ENCODE measurements around the gene ECEL1. TPM values are rescaled to one million over a fixed set of nuclear protein-coding genes. Genes with fewer than 3 reads are reported as not detected.

ECEL1 gene
- total and polyA plus RNA-seq, 7 donors = 0.32 to 1.8 (median 0.55) TPM

DNA sequence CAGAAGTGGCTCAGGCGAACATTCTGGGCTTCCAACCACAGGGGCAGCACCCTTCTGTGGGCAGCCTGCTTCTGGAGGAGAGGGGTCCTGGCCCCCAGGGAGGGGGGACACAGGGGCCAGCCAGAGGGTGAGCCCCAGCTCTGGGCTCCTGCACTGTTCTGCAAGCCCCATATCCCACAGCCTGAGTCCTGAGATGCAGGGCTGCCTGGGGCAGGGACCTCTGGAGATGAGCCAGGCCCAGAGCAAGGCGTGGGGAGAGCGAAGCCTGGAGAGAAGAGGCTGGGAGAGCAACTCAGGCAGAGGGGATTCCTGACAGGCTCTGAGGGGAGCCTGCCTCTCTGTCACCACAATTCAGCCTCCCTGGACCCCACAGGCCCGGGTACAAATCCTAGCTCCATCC, 19.1 kb upstream of the ECEL1 start:
- no peaks in the 10 kb centered on the region for H3K9me3 ChIP-seq
- H3K27me3 ChIP-seq (ENCODE audit: insufficient read depth in 3 of 3, low read length in 2 of 3) = no peaks in the 10 kb centered on the region
- H3K4me1 ChIP-seq = no peaks in the 10 kb centered on the region
- no peaks in the 10 kb centered on the region for H3K36me3 ChIP-seq (ENCODE audit: insufficient read depth in 1 of 2, low read depth in 1 of 2)
- 79 to 89% (median 83%) methylated on average over 4 of the region's 4 CpGs for WGBS, 3 donors
- no peak for DNase-seq
- TF ChIP-seq, protein P1, sequence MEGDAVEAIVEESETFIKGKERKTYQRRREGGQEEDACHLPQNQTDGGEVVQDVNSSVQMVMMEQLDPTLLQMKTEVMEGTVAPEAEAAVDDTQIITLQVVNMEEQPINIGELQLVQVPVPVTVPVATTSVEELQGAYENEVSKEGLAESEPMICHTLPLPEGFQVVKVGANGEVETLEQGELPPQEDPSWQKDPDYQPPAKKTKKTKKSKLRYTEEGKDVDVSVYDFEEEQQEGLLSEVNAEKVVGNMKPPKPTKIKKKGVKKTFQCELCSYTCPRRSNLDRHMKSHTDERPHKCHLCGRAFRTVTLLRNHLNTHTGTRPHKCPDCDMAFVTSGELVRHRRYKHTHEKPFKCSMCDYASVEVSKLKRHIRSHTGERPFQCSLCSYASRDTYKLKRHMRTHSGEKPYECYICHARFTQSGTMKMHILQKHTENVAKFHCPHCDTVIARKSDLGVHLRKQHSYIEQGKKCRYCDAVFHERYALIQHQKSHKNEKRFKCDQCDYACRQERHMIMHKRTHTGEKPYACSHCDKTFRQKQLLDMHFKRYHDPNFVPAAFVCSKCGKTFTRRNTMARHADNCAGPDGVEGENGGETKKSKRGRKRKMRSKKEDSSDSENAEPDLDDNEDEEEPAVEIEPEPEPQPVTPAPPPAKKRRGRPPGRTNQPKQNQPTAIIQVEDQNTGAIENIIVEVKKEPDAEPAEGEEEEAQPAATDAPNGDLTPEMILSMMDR (IDR thresholded peaks at IDR 0.05) = no peak
- no peak overlapping the region for H3K27ac ChIP-seq
- intact Hi-C loops (cut with DNase I) = no loop called here
- H3K4me3 ChIP-seq = no peak overlapping the region
- ATAC-seq = no peak

DNA sequence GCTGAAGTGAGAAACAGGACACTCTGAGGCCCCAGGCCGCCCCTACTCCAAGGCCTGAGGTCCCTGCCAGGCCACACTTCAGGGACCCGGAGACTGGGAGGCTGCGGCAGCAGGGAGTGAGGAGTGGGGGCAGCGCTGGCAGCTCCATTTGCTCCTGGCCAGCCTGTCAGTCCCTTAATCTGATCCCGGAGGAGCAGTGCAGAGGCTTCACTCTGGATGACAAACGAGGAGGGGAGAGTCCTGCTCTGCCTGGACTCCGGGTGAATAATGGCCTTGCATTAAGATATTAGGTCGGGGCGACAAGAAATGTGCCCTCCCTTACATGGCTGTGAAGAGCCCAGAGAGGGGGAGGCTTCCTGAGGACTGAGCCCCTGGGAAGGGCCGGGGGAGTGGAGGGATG, 18.2 kb upstream of the ECEL1 start:
- Histone ChIP-seq H3K4me3 (no peak overlapping the region), H3K36me3 (ENCODE audit: insufficient read depth in 1 of 2, low read depth in 1 of 2) (no peaks in the 10 kb centered on the region), H3K27me3 (ENCODE audit: insufficient read depth in 3 of 3, low read length in 2 of 3) (no peaks in the 10 kb centered on the region), H3K27ac (no peak overlapping the region), H3K9me3 (no peaks in the 10 kb centered on the region), H3K4me1 (no peaks in the 10 kb centered on the region)
- 56 to 66% (median 64%) methylated on average over 10 of the region's 10 CpGs for WGBS, 3 donors
- ATAC-seq = no peak
- no peak for DNase-seq
- TF ChIP-seq, protein P1 (IDR thresholded peaks at IDR 0.05) = no peak
- intact Hi-C loops (cut with DNase I) = no loop called here

DNA sequence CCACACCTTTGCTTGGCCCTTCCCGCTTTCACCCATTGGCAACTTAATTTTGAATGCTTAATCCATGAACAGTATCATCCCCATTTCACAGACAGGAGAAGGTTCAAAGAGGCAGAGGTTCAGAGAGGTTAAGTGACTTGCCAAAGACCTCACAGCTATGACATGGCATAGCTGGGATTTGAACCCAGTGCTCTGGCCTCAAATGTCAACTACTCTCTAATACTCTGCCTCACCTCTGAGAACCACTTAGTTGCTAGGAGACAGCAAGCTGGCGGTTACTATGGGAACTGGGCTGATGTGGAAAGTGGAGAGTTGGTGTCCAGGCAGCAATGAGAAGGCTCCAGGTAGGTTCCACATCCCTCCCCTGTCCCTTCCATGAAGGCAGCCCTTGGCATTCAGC, 16.8 kb upstream of the ECEL1 start:
- Histone ChIP-seq H3K27me3 (ENCODE audit: insufficient read depth in 3 of 3, low read length in 2 of 3) (no peaks in the 10 kb centered on the region), H3K36me3 (ENCODE audit: insufficient read depth in 1 of 2, low read depth in 1 of 2) (no peaks in the 10 kb centered on the region), H3K4me1 (no peaks in the 10 kb centered on the region), H3K9me3 (no peaks in the 10 kb centered on the region), H3K27ac (no peak overlapping the region), H3K4me3 (no peak overlapping the region)
- intact Hi-C loops (cut with DNase I) = loop anchor here in 1 of 2 donors (5.0 kb wide), 1 partner anchor 57 kb away; no protein-coding TSS in a partner anchor
- no peak for ATAC-seq
- no peak for DNase-seq
- TF ChIP-seq, protein P1 (IDR thresholded peaks at IDR 0.05) = no peak
- 70 to 97% (median 90%) methylated on average over 2 of the region's 2 CpGs for WGBS, 3 donors

DNA sequence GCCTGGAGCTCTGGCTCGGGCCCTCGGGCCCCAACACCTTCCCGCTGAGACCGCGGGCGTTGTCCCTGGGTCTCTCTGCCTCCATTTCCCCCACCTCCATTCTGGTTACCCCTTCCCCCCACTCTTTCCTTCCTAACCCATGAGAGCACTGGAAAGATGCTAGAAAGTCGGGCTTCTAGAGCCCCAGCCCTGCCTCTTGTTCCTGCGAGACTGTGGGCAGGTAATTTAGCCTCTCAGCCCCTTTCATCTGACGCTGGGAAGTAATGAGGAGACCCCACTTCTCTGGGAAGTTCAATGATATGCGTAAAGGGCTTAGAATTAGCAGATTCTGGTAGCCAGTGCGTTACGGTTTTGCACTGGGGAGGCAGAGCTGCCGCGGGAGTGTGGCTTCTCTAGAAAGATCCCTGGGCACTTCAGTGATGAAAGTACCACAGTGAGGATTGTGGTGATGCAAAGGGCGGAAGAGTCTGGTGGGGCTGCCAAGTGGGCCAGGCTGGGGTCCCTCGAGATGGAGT, 16.2 kb upstream of the ECEL1 start:
- H3K27me3 ChIP-seq (ENCODE audit: insufficient read depth in 3 of 3, low read length in 2 of 3) = no peaks in the 10 kb centered on the region
- H3K27ac ChIP-seq = no peak overlapping the region
- 58 to 63% (median 59%) methylated on average over 16 of the region's 16 CpGs for WGBS, 3 donors

More for the DNA sequence above, 16.2 kb upstream of the ECEL1 start:
- H3K36me3 ChIP-seq (ENCODE audit: insufficient read depth in 1 of 2, low read depth in 1 of 2) = no peaks in the 10 kb centered on the region
- H3K4me1 ChIP-seq = no peaks in the 10 kb centered on the region
- peak overlapping the region; percentile 66 for H3K4me3 ChIP-seq
- DNase-seq = no peak
- TF ChIP-seq, protein P1 (IDR thresholded peaks at IDR 0.05) = no peak
- no peak for ATAC-seq
- no peaks in the 10 kb centered on the region for H3K9me3 ChIP-seq
- intact Hi-C loops (cut with DNase I) = loop anchor here in 1 of 2 donors (5.0 kb wide), 1 partner anchor 57 kb away; no protein-coding TSS in a partner anchor
